Astrocyte (in vitro differentiated cells and primary cell): ENCODE data around the gene S100A6. TPM values are rescaled to one million over a fixed set of nuclear protein-coding genes. Genes with fewer than 3 reads are reported as not detected.
"Not testable (repeated sequence)": the region's sequence is repeated elsewhere in the genome, so short reads cannot be mapped to it uniquely, and the experiment has no call there.

Experiments used
- DNase-seq: peaks from one replicate; pipeline ENCODE4 v3.0.0-alpha.2; 2010; ENCODE audit warnings: low read depth
- FAIRE-seq: peaks from 2 replicates; lab custom pipeline; 2011; peaks lifted over from hg19 to GRCh38; lab: Jason Lieb, UNC
- H2AFZ ChIP-seq: 2 replicates; pipeline ENCODE4 v1.6.0; 2012; ENCODE audit warnings: low read depth, low read length, inconsistent platforms
- H3K27ac ChIP-seq: 2 replicates; pipeline ENCODE4 v1.5.1; 2011; ENCODE audit warnings: low read depth, low read length, inconsistent platforms
- H3K27me3 ChIP-seq: 2 replicates; pipeline ENCODE4 v1.6.0; 2011; ENCODE audit warnings: low read length, inconsistent platforms; ENCODE audit not compliant: insufficient read depth
- H3K36me3 ChIP-seq: 2 replicates; pipeline ENCODE4 v1.5.1; 2011; ENCODE audit warnings: low read length, inconsistent platforms; ENCODE audit not compliant: insufficient read depth
- H3K4me1 ChIP-seq: 2 replicates; pipeline ENCODE4 v1.5.1; 2011; ENCODE audit warnings: low read length, inconsistent platforms; ENCODE audit not compliant: insufficient read depth
- H3K4me2 ChIP-seq: 2 replicates; pipeline ENCODE4 v1.6.0; 2012; ENCODE audit warnings: low read length, inconsistent platforms
- H3K4me3 ChIP-seq: 2 replicates; pipeline ENCODE4 v1.5.1; 2011; ENCODE audit warnings: low read depth, mild to moderate bottlenecking, low read length, inconsistent platforms; ENCODE audit not compliant: insufficient read depth
- H3K79me2 ChIP-seq: 2 replicates; pipeline ENCODE4 v1.6.0; 2012; ENCODE audit warnings: mild to moderate bottlenecking, low read length, inconsistent platforms; ENCODE audit not compliant: insufficient read depth
- H3K9ac ChIP-seq: 2 replicates; pipeline ENCODE4 v1.6.0; 2012; ENCODE audit warnings: mild to moderate bottlenecking, low read length, inconsistent platforms
- H3K9me3 ChIP-seq: 2 replicates; pipeline ENCODE4 v1.5.1; 2012; ENCODE audit warnings: low read depth, mild to moderate bottlenecking, low read length, inconsistent platforms; ENCODE audit not compliant: insufficient read depth
- H4K20me1 ChIP-seq: 2 replicates; pipeline ENCODE4 v1.6.0; 2012; ENCODE audit warnings: low read length, inconsistent platforms; ENCODE audit not compliant: insufficient read depth
- H3K27ac Mint-ChIP-seq: one replicate; pipeline ENCODE4 v1.8.0; 2021; ENCODE audit warnings: mild to moderate bottlenecking, mixed read lengths; ENCODE audit not compliant: unreplicated experiment
- H3K27me3 Mint-ChIP-seq: one replicate; pipeline ENCODE4 v1.8.0; 2021; ENCODE audit warnings: low read depth, mixed read lengths; ENCODE audit not compliant: unreplicated experiment
- H3K36me3 Mint-ChIP-seq: one replicate; pipeline ENCODE4 v1.8.0; 2021; ENCODE audit warnings: low read depth, mixed read lengths; ENCODE audit not compliant: unreplicated experiment
- H3K4me1 Mint-ChIP-seq: one replicate; pipeline ENCODE4 v1.8.0; 2021; ENCODE audit warnings: low read depth, mixed read lengths; ENCODE audit not compliant: unreplicated experiment
- H3K4me3 Mint-ChIP-seq: one replicate; pipeline ENCODE4 v1.8.0; 2021; ENCODE audit warnings: mild to moderate bottlenecking, moderate library complexity, mixed read lengths; ENCODE audit not compliant: unreplicated experiment
- H3K9me3 Mint-ChIP-seq: one replicate; pipeline ENCODE4 v1.8.0; 2021; ENCODE audit warnings: mild to moderate bottlenecking, mixed read lengths; ENCODE audit not compliant: unreplicated experiment
- CTCF ChIP-seq: IDR thresholded peaks from 2 replicates; pipeline ENCODE4 v1.5.1; 2011; ENCODE audit warnings: low read depth, mild to moderate bottlenecking, inconsistent platforms, low read length, moderate library complexity; ENCODE audit not compliant: insufficient read depth
- EZH2 ChIP-seq: IDR thresholded peaks from 2 replicates; pipeline ENCODE4 v1.6.1; 2012; ENCODE audit warnings: mild to moderate bottlenecking, low read length, inconsistent platforms; ENCODE audit not compliant: insufficient read depth
- total RNA-seq: library from RNA; stranded (reverse); gene quantifications from 2 replicates; pipeline ENCODE4 v1.2.1, GENCODE V29; 2021

Gene S100A6
- total RNA-seq, 1 donor from 2014 or later = 125 TPM

- FAIRE-seq = no peak
- H3K4me3 Mint-ChIP-seq = peak within 1 kb of the TSS; percentile 75
- Histone ChIP-seq H2AFZ (peak within 1 kb of the TSS; percentile 64), H3K36me3 (no peaks in the 10 kb centered on the region), H3K9me3 (no peaks in the 10 kb centered on the region), H3K9ac (peak within 1 kb of the TSS; percentile 94), H3K4me3 (peak within 1 kb of the TSS; percentile 21), H4K20me1 (no peaks in the 10 kb centered on the region), H3K4me1 (peaks cover 38% of the 10 kb centered on the region), H3K4me2 (peak within 1 kb of the TSS; percentile 74), H3K27me3 (no peaks in the 10 kb centered on the region), H3K79me2 (no peaks in the 10 kb centered on the region), H3K27ac (peak within 1 kb of the TSS; percentile 100)
- H3K27me3 Mint-ChIP-seq = no peaks in the 10 kb centered on the region
- H3K27ac Mint-ChIP-seq = peak within 1 kb of the TSS; percentile 100
- no peaks in the 10 kb centered on the region for H3K9me3 Mint-ChIP-seq
- no peaks in the 10 kb centered on the region for H3K36me3 Mint-ChIP-seq
- H3K4me1 Mint-ChIP-seq = peaks cover 30% of the 10 kb centered on the region
- DNase-seq = peak; percentile 93
- no peak for TF ChIP-seq CTCF
- no peak for TF ChIP-seq EZH2
These were observed 30.0 kb upstream of the S100A6 start, which contains the start of gene S100A2 for GRCh38 chr1:153565529-153566374. Gene S100A2, minus strand, starts transcription at chr1:153565844. Its CDS starts 1,967 bp downstream, at chr1:153563877.

GRCh38 chr1:153563991-153564390, 28.2 kb upstream of the S100A6 start:
- Mint-ChIP-seq H3K9me3 (no peaks in the 10 kb centered on the region), H3K36me3 (no peaks in the 10 kb centered on the region), H3K4me3 (no peak overlapping the region), H3K27me3 (no peaks in the 10 kb centered on the region), H3K27ac (no peak overlapping the region), H3K4me1 (peaks cover 30% of the 10 kb centered on the region)
- Histone ChIP-seq H3K36me3 (no peaks in the 10 kb centered on the region), H3K9me3 (no peaks in the 10 kb centered on the region), H4K20me1 (no peaks in the 10 kb centered on the region), H3K4me2 (no peak overlapping the region), H3K27ac (no peak overlapping the region), H3K4me3 (no peak overlapping the region), H2AFZ (no peak overlapping the region), H3K79me2 (no peaks in the 10 kb centered on the region), H3K4me1 (peaks cover 38% of the 10 kb centered on the region), H3K27me3 (no peaks in the 10 kb centered on the region), H3K9ac (no peak overlapping the region)
- no peak for TF ChIP-seq EZH2
- no peak for TF ChIP-seq CTCF
- DNase-seq (no peak), FAIRE-seq (no peak)

- FAIRE-seq = no peak
- H4K20me1 ChIP-seq = no peaks in the 10 kb centered on the region
- no peak overlapping the region for H2AFZ ChIP-seq
- no peaks in the 10 kb centered on the region for H3K27me3 Mint-ChIP-seq
- peaks cover 34% of the 10 kb centered on the region for H3K4me1 ChIP-seq
- no peak overlapping the region for H3K27ac ChIP-seq
- no peaks in the 10 kb centered on the region for H3K79me2 ChIP-seq
- H3K4me3 ChIP-seq = no peak overlapping the region
- no peaks in the 10 kb centered on the region for H3K9me3 Mint-ChIP-seq
- DNase-seq = no peak
- H3K36me3 Mint-ChIP-seq = no peaks in the 10 kb centered on the region
- H3K36me3 ChIP-seq = no peaks in the 10 kb centered on the region
- H3K9ac ChIP-seq = no peak overlapping the region
- no peak overlapping the region for H3K27ac Mint-ChIP-seq
- H3K4me2 ChIP-seq = no peak overlapping the region
- no peaks in the 10 kb centered on the region for H3K9me3 ChIP-seq
- H3K4me1 Mint-ChIP-seq = peaks cover 28% of the 10 kb centered on the region
- H3K4me3 Mint-ChIP-seq = no peak overlapping the region
- no peaks in the 10 kb centered on the region for H3K27me3 ChIP-seq
- TF ChIP-seq CTCF (no peak), EZH2 (no peak)
These were observed 27.7 kb upstream of the S100A6 start for GRCh38 chr1:153563483-153563901.

GRCh38 chr1:153562021-153562420, 26.2 kb upstream of the S100A6 start:
- not testable (repeated sequence) for H3K27ac Mint-ChIP-seq, DNase-seq, H3K9ac ChIP-seq, H3K9me3 Mint-ChIP-seq, H3K4me3 ChIP-seq, H3K36me3 ChIP-seq, H3K36me3 Mint-ChIP-seq, H3K79me2 ChIP-seq, H3K9me3 ChIP-seq, FAIRE-seq, H3K27me3 Mint-ChIP-seq, H3K4me2 ChIP-seq, H3K4me3 Mint-ChIP-seq, H3K27me3 ChIP-seq, H3K27ac ChIP-seq, H4K20me1 ChIP-seq, H2AFZ ChIP-seq
- peaks cover 19% of the 10 kb centered on the region for H3K4me1 ChIP-seq
- peaks cover 16% of the 10 kb centered on the region for H3K4me1 Mint-ChIP-seq
